ENCODE measurements around the gene CCT6B.

The CCT6B gene

GRCh38 chr17:34883106-34884000, 77.9 kb downstream of the CCT6B start:
- no peak overlapping the region for H3K4me3 ChIP-seq (ENCODE audit: low read length)
- H3K4me1 ChIP-seq (ENCODE audit: insufficient read depth, low read length): peaks cover 16% of the 10 kb centered on the region
- 26% methylated on average over 10 of the region's 12 CpGs for WGBS
- H3K9ac ChIP-seq (ENCODE audit: low read depth, low read length): no peak overlapping the region
- no peaks in the 10 kb centered on the region for H3K36me3 ChIP-seq (ENCODE audit: insufficient read depth, low read length)
- no peaks in the 10 kb centered on the region for H3K27me3 ChIP-seq (ENCODE audit: insufficient read depth, low read length)
- peak overlapping the region; percentile 60; the same call in 1 of the 2 replicates for H3K27ac ChIP-seq (ENCODE audit: low read depth, low read length)
- no peaks in the 10 kb centered on the region for H3K9me3 ChIP-seq (ENCODE audit: insufficient read depth, low read depth, low read length)

- WGBS: 87% methylated on average over 3 of the region's 3 CpGs
Measured at GRCh38 chr17:34879146-34879545, 82.1 kb downstream of the CCT6B start.

More at GRCh38 chr17:34879146-34879545, 82.1 kb downstream of the CCT6B start:
- H3K9ac ChIP-seq (ENCODE audit: low read depth, low read length): no peak overlapping the region
- H3K27me3 ChIP-seq (ENCODE audit: insufficient read depth, low read length): no peaks in the 10 kb centered on the region
- H3K27ac ChIP-seq (ENCODE audit: low read depth, low read length): no peak overlapping the region
- H3K9me3 ChIP-seq (ENCODE audit: insufficient read depth, low read depth, low read length): no peaks in the 10 kb centered on the region
- peaks cover 16% of the 10 kb centered on the region for H3K4me1 ChIP-seq (ENCODE audit: insufficient read depth, low read length)
- no peaks in the 10 kb centered on the region for H3K36me3 ChIP-seq (ENCODE audit: insufficient read depth, low read length)
- no peak overlapping the region for H3K4me3 ChIP-seq (ENCODE audit: low read length)

Measured in HUES64 (cell line).